Activated naive CD4-positive, alpha-beta T cell treated with anti-CD3 and anti-CD28 coated beads, Interleukin-2, amount 10 ng/mL, durations not matched to agents 7 days and 5 days (primary cell): Measurements from ENCODE around the gene ECI2.
"Not testable (repeated sequence)": the region's sequence is repeated elsewhere in the genome, so short reads cannot be mapped to it uniquely, and the experiment has no call there.

Experiments used
- CTCF ChIA-PET: fragments of 350-600 bp; sonication (Branson Sonifier 250); formaldehyde crosslinking; loops from one replicate; lab custom pipeline; 2021; ENCODE audit warnings: antibody characterized with exemption; lab: Charles Lee
- DNase-seq: peaks from one replicate; pipeline ENCODE4 v3.0.0-alpha.2; 2020
- H3K27ac Mint-ChIP-seq: one replicate; pipeline ENCODE4 v1.8.0; 2021; ENCODE audit warnings: mild to moderate bottlenecking, moderate library complexity, mixed read lengths
- H3K27me3 Mint-ChIP-seq: one replicate; pipeline ENCODE4 v1.8.0; 2021; ENCODE audit warnings: mild to moderate bottlenecking, mixed read lengths
- H3K36me3 Mint-ChIP-seq: one replicate; pipeline ENCODE4 v1.8.0; 2021; ENCODE audit warnings: mixed read lengths
- H3K4me1 Mint-ChIP-seq: one replicate; pipeline ENCODE4 v1.8.0; 2021; ENCODE audit warnings: mixed read lengths
- H3K4me3 Mint-ChIP-seq: one replicate; pipeline ENCODE4 v1.8.0; 2021; ENCODE audit warnings: mild to moderate bottlenecking, moderate library complexity, mixed read lengths
- H3K9me3 Mint-ChIP-seq: one replicate; pipeline ENCODE4 v1.8.0; 2021; ENCODE audit warnings: mixed read lengths

The ECI2 gene

GRCh38 chr6:4105980-4106536, 29.3 kb downstream of the ECI2 start:
- no peak for DNase-seq
- Mint-ChIP-seq H3K9me3 (no peaks in the 10 kb centered on the region), H3K27me3 (peaks cover 8% of the 10 kb centered on the region), H3K4me1 (no peaks in the 10 kb centered on the region), H3K4me3 (no peak overlapping the region), H3K36me3 (no peaks in the 10 kb centered on the region), H3K27ac (no peak overlapping the region)
- CTCF ChIA-PET = no interaction called here

- no peaks in the 10 kb centered on the region for H3K4me1 Mint-ChIP-seq
- DNase-seq = no peak
- H3K36me3 Mint-ChIP-seq = no peaks in the 10 kb centered on the region
- CTCF ChIA-PET = no interaction called here
- H3K27ac Mint-ChIP-seq = no peak overlapping the region
- no peaks in the 10 kb centered on the region for H3K9me3 Mint-ChIP-seq
- H3K4me3 Mint-ChIP-seq = no peak overlapping the region
- H3K27me3 Mint-ChIP-seq = peaks cover 12% of the 10 kb centered on the region
Measured at GRCh38 chr6:4103929-4104328, 31.4 kb downstream of the ECI2 start.

GRCh38 chr6:4102687-4103244, 32.6 kb downstream of the ECI2 start:
- Mint-ChIP-seq H3K4me1 (no peaks in the 10 kb centered on the region), H3K9me3 (no peaks in the 10 kb centered on the region), H3K36me3 (no peaks in the 10 kb centered on the region), H3K27ac (no peak overlapping the region), H3K27me3 (peaks cover 12% of the 10 kb centered on the region), H3K4me3 (no peak overlapping the region)
- no peak for DNase-seq
- CTCF ChIA-PET = no interaction called here

DNA sequence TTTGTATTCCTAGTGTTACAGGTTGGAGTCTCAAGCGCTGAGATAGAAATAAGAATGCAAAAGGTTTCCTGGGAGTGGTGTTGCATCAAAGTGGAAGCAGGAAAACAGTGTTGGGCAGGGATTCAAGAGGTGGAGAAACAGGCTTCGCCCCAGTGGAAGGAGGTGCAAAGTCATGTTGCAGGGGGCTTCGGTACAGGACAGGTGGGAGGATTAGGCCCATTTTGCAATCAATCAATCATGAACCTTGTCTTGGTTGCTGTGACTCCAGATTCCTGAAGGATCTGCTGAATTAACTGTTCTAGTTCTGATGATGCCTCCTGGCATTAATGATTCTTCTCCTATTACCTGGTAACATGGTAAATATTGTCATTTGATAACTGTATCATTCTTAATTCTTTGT, 34.1 kb downstream of the ECI2 start:
- Mint-ChIP-seq H3K9me3 (no peaks in the 10 kb centered on the region), H3K27me3 (peaks cover 12% of the 10 kb centered on the region), H3K4me3 (no peak overlapping the region), H3K27ac (no peak overlapping the region), H3K4me1 (no peaks in the 10 kb centered on the region), H3K36me3 (no peaks in the 10 kb centered on the region)
- CTCF ChIA-PET = no interaction called here
- DNase-seq = no peak

- Mint-ChIP-seq H3K36me3 (no peaks in the 10 kb centered on the region), H3K27me3 (peaks cover 7% of the 10 kb centered on the region), H3K9me3 (no peaks in the 10 kb centered on the region), H3K4me3 (no peak overlapping the region), H3K4me1 (no peaks in the 10 kb centered on the region), H3K27ac (no peak overlapping the region)
- DNase-seq = no peak
- CTCF ChIA-PET = no interaction called here
Measured at GRCh38 chr6:4100655-4101054, 34.7 kb downstream of the ECI2 start.

DNA sequence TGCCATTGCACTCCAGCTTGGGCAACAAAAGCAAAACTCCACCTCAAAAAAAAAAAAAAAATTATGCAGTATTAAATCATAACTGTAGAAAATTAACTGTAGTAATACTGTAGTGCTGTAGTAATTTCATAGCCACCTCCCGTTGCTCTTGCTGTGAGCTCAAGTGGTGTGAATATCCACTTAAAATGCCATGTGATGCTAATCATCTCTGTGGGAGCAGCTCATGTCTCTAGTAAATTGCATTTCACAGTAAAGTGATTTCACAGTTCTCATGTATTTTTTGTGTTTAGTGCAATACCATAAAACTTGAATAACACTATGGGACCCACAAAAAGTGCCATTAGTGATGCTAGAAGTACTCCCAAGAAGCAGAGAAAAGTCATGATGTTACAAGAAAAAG, 42.1 kb downstream of the ECI2 start:
- H3K36me3 Mint-ChIP-seq = no peaks in the 10 kb centered on the region
- no peak for DNase-seq

GRCh38 chr6:4091941-4092340, 43.4 kb downstream of the ECI2 start:
- Mint-ChIP-seq H3K9me3 (no peaks in the 10 kb centered on the region), H3K4me1 (no peaks in the 10 kb centered on the region), H3K4me3 (no peak overlapping the region), H3K36me3 (no peaks in the 10 kb centered on the region), H3K27ac (no peak overlapping the region), H3K27me3 (peaks cover 5% of the 10 kb centered on the region)
- DNase-seq = no peak
- CTCF ChIA-PET = no interaction called here

More for the DNA sequence above, 42.1 kb downstream of the ECI2 start:
- no peak overlapping the region for H3K27ac Mint-ChIP-seq
- CTCF ChIA-PET = no interaction called here
- no peak overlapping the region for H3K4me3 Mint-ChIP-seq
- H3K27me3 Mint-ChIP-seq = no peaks in the 10 kb centered on the region
- H3K4me1 Mint-ChIP-seq = no peaks in the 10 kb centered on the region
- H3K9me3 Mint-ChIP-seq = no peaks in the 10 kb centered on the region

GRCh38 chr6:4090043-4090442, 45.3 kb downstream of the ECI2 start:
- H3K9me3 Mint-ChIP-seq, H3K36me3 Mint-ChIP-seq, H3K4me1 Mint-ChIP-seq, CTCF ChIA-PET, H3K4me3 Mint-ChIP-seq, DNase-seq, H3K27ac Mint-ChIP-seq: not testable (repeated sequence)
- H3K27me3 Mint-ChIP-seq = peaks cover 11% of the 10 kb centered on the region

GRCh38 chr6:4088704-4089103, 46.7 kb downstream of the ECI2 start:
- Mint-ChIP-seq H3K4me1 (no peaks in the 10 kb centered on the region), H3K27me3 (peaks cover 14% of the 10 kb centered on the region), H3K36me3 (no peaks in the 10 kb centered on the region), H3K27ac (no peak overlapping the region), H3K9me3 (no peaks in the 10 kb centered on the region), H3K4me3 (no peak overlapping the region)
- no peak for DNase-seq
- CTCF ChIA-PET = no interaction called here

GRCh38 chr6:4085332-4085700, 50.1 kb downstream of the ECI2 start:
- DNase-seq = no peak
- H3K4me3 Mint-ChIP-seq = no peak overlapping the region
- CTCF ChIA-PET = no interaction called here
- H3K27ac Mint-ChIP-seq = no peak overlapping the region
- no peaks in the 10 kb centered on the region for H3K36me3 Mint-ChIP-seq
- peaks cover 22% of the 10 kb centered on the region for H3K27me3 Mint-ChIP-seq
- no peaks in the 10 kb centered on the region for H3K4me1 Mint-ChIP-seq
- H3K9me3 Mint-ChIP-seq = no peaks in the 10 kb centered on the region

DNA sequence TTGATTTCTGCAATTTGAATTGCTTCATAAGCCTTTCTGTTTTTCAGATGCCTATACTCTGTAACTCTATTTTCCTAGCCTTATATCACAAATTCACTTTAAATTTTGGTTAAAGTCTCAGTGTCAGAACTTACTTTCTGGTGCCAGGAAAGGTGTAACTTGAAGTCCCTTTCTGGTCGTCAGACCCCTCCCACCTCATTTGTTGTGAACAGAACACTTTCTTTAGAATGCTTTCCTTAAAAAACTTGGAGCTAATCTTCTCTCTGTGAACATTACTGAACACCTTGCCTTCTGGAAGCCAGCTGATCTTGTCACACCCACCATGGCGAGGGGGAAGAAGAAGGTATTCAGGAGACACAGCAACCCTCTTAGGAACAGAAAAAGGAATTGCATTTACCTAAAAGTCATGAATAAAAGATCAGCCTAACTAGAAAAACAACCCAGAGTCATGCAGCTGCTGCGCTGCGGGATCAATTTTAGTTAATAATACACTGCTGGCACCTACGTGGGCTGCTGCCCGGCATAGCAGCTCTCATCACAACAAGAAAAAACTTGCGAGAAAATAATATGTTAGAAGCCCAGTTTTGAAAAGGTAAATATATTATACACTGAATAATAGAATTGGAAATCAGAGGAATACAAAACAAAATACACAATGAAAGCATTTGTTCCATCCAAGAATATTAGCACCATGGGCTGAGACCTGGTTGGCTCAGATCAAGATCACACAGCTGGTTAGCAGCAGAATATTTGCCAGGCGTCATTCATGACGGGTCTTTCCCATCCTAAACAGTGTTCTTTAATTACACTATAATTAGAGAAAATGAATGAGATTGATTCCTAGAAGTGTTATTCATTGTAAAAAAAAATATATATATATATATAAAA, 50.7 kb downstream of the ECI2 start:
- Mint-ChIP-seq H3K9me3 (no peaks in the 10 kb centered on the region), H3K27me3 (peaks cover 22% of the 10 kb centered on the region), H3K4me3 (no peak overlapping the region), H3K36me3 (no peaks in the 10 kb centered on the region), H3K27ac (no peak overlapping the region), H3K4me1 (no peaks in the 10 kb centered on the region)
- CTCF ChIA-PET = no interaction called here
- DNase-seq = no peak

GRCh38 chr6:4078691-4079471, 56.5 kb downstream of the ECI2 start, which contains the start of gene FAM217A:
FAM217A (minus strand) TSS chr6:4079137; CDS start chr6:4077414, 1,723 bp downstream.
- H3K4me1 Mint-ChIP-seq = no peaks in the 10 kb centered on the region
- no peaks in the 10 kb centered on the region for H3K9me3 Mint-ChIP-seq
- H3K36me3 Mint-ChIP-seq = no peaks in the 10 kb centered on the region
- no peak within 1 kb of the TSS for H3K27ac Mint-ChIP-seq
- H3K4me3 Mint-ChIP-seq = no peak within 1 kb of the TSS
- CTCF ChIA-PET = interaction anchor here (1.1 kb wide), 1 partner anchor 19 kb away, joined by 4 read pairs; no protein-coding TSS in a partner anchor
- H3K27me3 Mint-ChIP-seq = peaks cover 26% of the 10 kb centered on the region
- no peak for DNase-seq

GRCh38 chr6:4074478-4075235, 60.7 kb downstream of the ECI2 start:
- H3K4me1 Mint-ChIP-seq = no peaks in the 10 kb centered on the region
- CTCF ChIA-PET = no interaction called here
- no peak overlapping the region for H3K4me3 Mint-ChIP-seq
- H3K27ac Mint-ChIP-seq = no peak overlapping the region
- DNase-seq = no peak
- H3K27me3 Mint-ChIP-seq = peaks cover 20% of the 10 kb centered on the region
- no peaks in the 10 kb centered on the region for H3K36me3 Mint-ChIP-seq
- H3K9me3 Mint-ChIP-seq = no peaks in the 10 kb centered on the region

DNA sequence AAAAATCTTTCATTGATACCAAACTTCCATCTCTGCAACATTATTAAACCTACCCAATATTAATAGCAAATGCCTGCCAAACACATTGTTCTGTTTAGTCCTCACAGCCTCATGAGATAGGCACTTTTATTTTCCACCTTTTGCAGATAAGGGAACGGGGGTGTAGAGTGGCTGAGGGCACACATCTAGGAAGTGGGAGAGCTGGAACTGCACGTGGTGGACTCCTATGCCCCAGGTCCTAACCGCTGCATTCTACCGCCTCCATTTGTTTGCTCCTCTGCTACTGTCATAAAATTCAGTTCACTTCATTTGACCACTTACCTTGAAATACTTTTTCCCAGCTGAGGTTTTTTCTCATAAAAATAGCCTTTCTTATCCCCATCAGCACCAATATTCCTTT, 64.0 kb downstream of the ECI2 start:
- peaks cover 2% of the 10 kb centered on the region for H3K36me3 Mint-ChIP-seq
- CTCF ChIA-PET = interaction anchor here (1.1 kb wide), 1 partner anchor 9 kb away, joined by 4 read pairs; no protein-coding TSS in a partner anchor
- no peak overlapping the region for H3K4me3 Mint-ChIP-seq
- no peak overlapping the region for H3K27ac Mint-ChIP-seq
- H3K9me3 Mint-ChIP-seq = no peaks in the 10 kb centered on the region
- DNase-seq = no peak
- peaks cover 12% of the 10 kb centered on the region for H3K27me3 Mint-ChIP-seq
- no peaks in the 10 kb centered on the region for H3K4me1 Mint-ChIP-seq
